Loucy (cell line): ENCODE measurements around the gene FUBP1.
A peak's percentile ranks its signal among the peaks of the same experiment; 100 is the strongest.
"Not testable (repeated sequence)": the region's sequence is repeated elsewhere in the genome, so short reads cannot be mapped to it uniquely, and the experiment has no call there.

Experiments used
- H2AFZ ChIP-seq: fragments of 200-600 bp; sonication (generic); 2 replicates; pipeline ENCODE4 v1.6.0; 2016; ENCODE audit warnings: antibody characterized with exemption, mild to moderate bottlenecking, low read length, moderate library complexity
- H3F3A ChIP-seq: fragments of 200-600 bp; 2 replicates; pipeline ENCODE4 v1.6.0; 2016; ENCODE audit warnings: antibody characterized with exemption, low read depth, mild to moderate bottlenecking
- H3K27me3 ChIP-seq: fragments of 200-600 bp; sonication (generic); 2 replicates; pipeline ENCODE4 v1.6.1; 2014; ENCODE audit warnings: low read length, mild to moderate bottlenecking; ENCODE audit not compliant: insufficient read depth, poor library complexity, severe bottlenecking
- H3K36me3 ChIP-seq: fragments of 200-600 bp; sonication (generic); 2 replicates; pipeline ENCODE4 v1.6.1; 2016; ENCODE audit warnings: low read length; ENCODE audit not compliant: insufficient read depth
- H3K4me1 ChIP-seq: fragments of 200-600 bp; sonication (generic); 2 replicates; pipeline ENCODE4 v1.5.1; 2014; ENCODE audit warnings: low read length, mild to moderate bottlenecking; ENCODE audit not compliant: insufficient read depth, poor library complexity, severe bottlenecking
- H3K4me2 ChIP-seq: fragments of 200-600 bp; sonication (generic); 2 replicates; pipeline ENCODE4 v1.6.0; 2014; ENCODE audit warnings: antibody characterized with exemption, low read length, low read depth, mild to moderate bottlenecking; ENCODE audit not compliant: poor library complexity, severe bottlenecking
- H3K4me3 ChIP-seq: fragments of 200-600 bp; sonication (generic); 2 replicates; pipeline ENCODE4 v1.5.1; 2014; ENCODE audit warnings: low read length, mild to moderate bottlenecking, mixed read lengths; ENCODE audit not compliant: poor library complexity, severe bottlenecking
- H3K79me2 ChIP-seq: fragments of 200-600 bp; sonication (generic); 2 replicates; pipeline ENCODE4 v1.6.1; 2014; ENCODE audit warnings: low read length; ENCODE audit not compliant: insufficient read depth
- H3K9ac ChIP-seq: fragments of 200-600 bp; sonication (generic); 2 replicates; pipeline ENCODE4 v1.6.0; 2014; ENCODE audit warnings: mild to moderate bottlenecking, low read depth, low read length, moderate library complexity; ENCODE audit not compliant: poor library complexity, severe bottlenecking
- H3K9me2 ChIP-seq: fragments of 200-600 bp; sonication (generic); replicated peaks from 2 replicates; pipeline ENCODE4 v1.6.1; 2016; ENCODE audit warnings: low read depth, low read length, mixed read lengths
- H3K9me3 ChIP-seq: fragments of 200-600 bp; sonication (generic); 2 replicates; pipeline ENCODE4 v1.6.1; 2014; ENCODE audit warnings: mild to moderate bottlenecking, antibody characterized with exemption, low read length, low read depth; ENCODE audit not compliant: insufficient read depth
- H4K20me1 ChIP-seq: fragments of 200-600 bp; sonication (generic); 2 replicates; pipeline ENCODE4 v1.6.0; 2014; ENCODE audit warnings: antibody characterized with exemption, low read length, mild to moderate bottlenecking; ENCODE audit not compliant: insufficient read depth, poor library complexity, severe bottlenecking
- CTCF ChIP-seq: fragments of 200-600 bp; sonication (generic); conservative IDR thresholded peaks from 2 replicates; pipeline ENCODE4 v1.5.1; 2014; ENCODE audit warnings: mild to moderate bottlenecking, antibody characterized with exemption, low read length
- EZH2phosphoT487 ChIP-seq: fragments of 200-600 bp; IDR thresholded peaks from 2 replicates; pipeline ENCODE4 v1.6.1; 2018; ENCODE audit warnings: antibody characterized with exemption, mild to moderate bottlenecking, moderate library complexity, borderline replicate concordance

Gene FUBP1

GRCh38 chr1:77984629-77985028 lies 5.8 kb upstream of the FUBP1 start:
- Histone ChIP-seq H4K20me1 (peaks cover 22% of the 10 kb centered on the region), H3K9me3 (no peaks in the 10 kb centered on the region), H3K4me3 (no peak overlapping the region), H3F3A (no peaks in the 10 kb centered on the region), H3K27me3 (no peaks in the 10 kb centered on the region), H3K9me2 (no peaks in the 10 kb centered on the region), H3K4me1 (peaks cover 19% of the 10 kb centered on the region), H2AFZ (no peak overlapping the region), H3K9ac (no peak overlapping the region), H3K79me2 (peaks cover 32% of the 10 kb centered on the region), H3K4me2 (no peak overlapping the region), H3K36me3 (no peaks in the 10 kb centered on the region)
- TF ChIP-seq EZH2phosphoT487 (no peak), CTCF (no peak)

GRCh38 chr1:77983997-77984355 lies 5.1 kb upstream of the FUBP1 start:
- no peaks in the 10 kb centered on the region for H3F3A ChIP-seq
- no peaks in the 10 kb centered on the region for H3K9me2 ChIP-seq
- H3K4me2 ChIP-seq: no peak overlapping the region
- H2AFZ ChIP-seq: no peak overlapping the region
- H3K36me3 ChIP-seq: no peaks in the 10 kb centered on the region
- H3K27me3 ChIP-seq: no peaks in the 10 kb centered on the region
- peaks cover 22% of the 10 kb centered on the region for H4K20me1 ChIP-seq
- no peaks in the 10 kb centered on the region for H3K9me3 ChIP-seq
- H3K4me3 ChIP-seq: no peak overlapping the region
- peaks cover 35% of the 10 kb centered on the region for H3K79me2 ChIP-seq
- no peak for TF ChIP-seq CTCF
- no peak for TF ChIP-seq EZH2phosphoT487
- H3K9ac ChIP-seq: no peak overlapping the region
- peaks cover 19% of the 10 kb centered on the region for H3K4me1 ChIP-seq

GRCh38 chr1:77983352-77983996 lies 4.6 kb upstream of the FUBP1 start:
- H3F3A ChIP-seq, H3K9me3 ChIP-seq, H3K4me3 ChIP-seq, H3K27me3 ChIP-seq, H3K4me2 ChIP-seq, H3K36me3 ChIP-seq, H3K9ac ChIP-seq, H2AFZ ChIP-seq, H3K9me2 ChIP-seq: not testable (repeated sequence)
- Histone ChIP-seq H3K79me2 (peaks cover 39% of the 10 kb centered on the region), H4K20me1 (peaks cover 22% of the 10 kb centered on the region), H3K4me1 (peaks cover 19% of the 10 kb centered on the region)

GRCh38 chr1:77978293-77978968 lies 441 bp downstream of the FUBP1 start:
- peaks cover 89% of the 10 kb centered on the region for H3K79me2 ChIP-seq
- 0 out of 2 replicates have a peak, but pooled peaks cover 10% of the 10 kb centered on the region for H3K36me3 ChIP-seq
- H3F3A ChIP-seq: no peaks in the 10 kb centered on the region; the same call in 1 of the 2 replicates
- peaks cover 69% of the 10 kb centered on the region for H4K20me1 ChIP-seq
- no peaks in the 10 kb centered on the region for H3K9me2 ChIP-seq
- peak overlapping the region; percentile 95 for H3K4me3 ChIP-seq
- peaks cover 37% of the 10 kb centered on the region for H3K4me1 ChIP-seq
- peak overlapping the region; percentile 62 for H2AFZ ChIP-seq
- peak overlapping the region; percentile 98 for H3K4me2 ChIP-seq
- H3K9me3 ChIP-seq: no peaks in the 10 kb centered on the region
- TF ChIP-seq CTCF (no peak), EZH2phosphoT487 (no peak)
- H3K9ac ChIP-seq: peak overlapping the region; percentile 100
- H3K27me3 ChIP-seq: peaks cover 4% of the 10 kb centered on the region
